HG03175 (cell line): ENCODE data around the gene GHSR.

Source experiments
- ATAC-seq: cut with Tn5 transposase; IDR thresholded peaks from one replicate; pipeline ENCODE4 v1.9.1; 2021; ENCODE audit warnings: mild to moderate bottlenecking, moderate library complexity; ENCODE audit not compliant: unreplicated experiment

Gene GHSR, protein sequence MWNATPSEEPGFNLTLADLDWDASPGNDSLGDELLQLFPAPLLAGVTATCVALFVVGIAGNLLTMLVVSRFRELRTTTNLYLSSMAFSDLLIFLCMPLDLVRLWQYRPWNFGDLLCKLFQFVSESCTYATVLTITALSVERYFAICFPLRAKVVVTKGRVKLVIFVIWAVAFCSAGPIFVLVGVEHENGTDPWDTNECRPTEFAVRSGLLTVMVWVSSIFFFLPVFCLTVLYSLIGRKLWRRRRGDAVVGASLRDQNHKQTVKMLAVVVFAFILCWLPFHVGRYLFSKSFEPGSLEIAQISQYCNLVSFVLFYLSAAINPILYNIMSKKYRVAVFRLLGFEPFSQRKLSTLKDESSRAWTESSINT

DNA sequence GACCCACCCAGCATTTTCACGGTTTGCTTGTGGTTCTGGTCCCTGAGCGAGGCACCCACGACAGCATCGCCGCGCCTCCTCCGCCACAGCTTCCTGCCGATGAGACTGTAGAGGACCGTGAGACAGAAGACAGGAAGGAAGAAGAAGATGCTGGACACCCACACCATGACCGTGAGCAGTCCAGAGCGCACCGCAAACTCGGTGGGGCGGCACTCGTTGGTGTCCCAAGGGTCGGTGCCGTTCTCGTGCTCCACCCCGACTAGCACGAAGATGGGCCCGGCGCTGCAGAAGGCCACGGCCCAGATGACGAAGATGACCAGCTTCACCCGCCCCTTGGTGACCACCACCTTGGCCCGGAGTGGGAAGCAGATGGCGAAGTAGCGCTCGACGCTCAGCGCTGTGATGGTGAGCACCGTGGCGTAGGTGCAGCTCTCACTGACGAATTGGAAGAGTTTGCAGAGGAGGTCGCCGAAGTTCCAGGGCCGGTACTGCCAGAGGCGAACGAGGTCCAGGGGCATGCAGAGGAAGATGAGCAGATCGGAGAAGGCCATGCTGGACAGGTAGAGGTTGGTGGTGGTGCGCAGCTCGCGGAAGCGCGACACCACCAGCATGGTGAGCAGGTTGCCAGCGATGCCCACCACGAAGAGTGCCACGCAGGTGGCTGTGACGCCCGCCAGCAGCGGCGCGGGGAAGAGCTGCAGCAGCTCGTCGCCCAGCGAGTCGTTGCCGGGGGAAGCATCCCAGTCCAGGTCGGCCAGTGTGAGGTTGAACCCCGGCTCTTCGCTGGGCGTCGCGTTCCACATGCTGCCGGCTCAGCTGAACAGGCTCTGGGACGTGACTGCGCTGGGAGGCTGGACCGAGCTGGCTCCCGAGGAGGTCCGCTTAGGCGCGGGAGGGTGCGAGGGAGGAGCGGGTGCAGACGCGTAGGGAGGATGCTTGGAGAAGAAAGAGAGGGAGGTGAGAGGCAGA lies at the start of gene GHSR:
GHSR (minus strand) TSS at position 846 of the 969 bp plus-strand sequence; CDS start at position 803, 43 bp downstream.
- ATAC-seq: no peak

DNA sequence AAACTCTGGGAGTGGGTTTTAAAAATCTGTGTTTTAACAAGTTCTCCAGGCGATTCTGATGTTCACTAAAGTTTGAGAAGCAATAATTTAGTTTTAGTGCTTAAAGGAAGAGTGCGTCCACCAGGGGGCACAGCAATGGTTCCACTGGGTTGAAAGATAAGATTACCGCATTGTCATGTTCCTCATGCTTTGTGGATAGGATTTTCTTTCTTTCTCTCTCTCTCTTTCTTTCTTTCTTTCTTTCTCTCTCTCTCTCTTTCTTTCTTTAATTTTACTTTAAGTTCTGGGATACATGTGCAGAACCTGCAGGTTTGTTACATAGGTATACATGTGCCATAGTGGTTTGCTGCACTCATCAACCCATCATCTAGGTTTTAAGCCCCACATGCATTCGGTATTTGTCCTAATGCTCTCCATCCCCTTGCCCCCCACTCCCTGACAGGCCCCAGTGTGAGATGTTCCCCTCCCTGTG lies 42.0 kb upstream of the GHSR start:
- peak; percentile 87 for ATAC-seq

DNA sequence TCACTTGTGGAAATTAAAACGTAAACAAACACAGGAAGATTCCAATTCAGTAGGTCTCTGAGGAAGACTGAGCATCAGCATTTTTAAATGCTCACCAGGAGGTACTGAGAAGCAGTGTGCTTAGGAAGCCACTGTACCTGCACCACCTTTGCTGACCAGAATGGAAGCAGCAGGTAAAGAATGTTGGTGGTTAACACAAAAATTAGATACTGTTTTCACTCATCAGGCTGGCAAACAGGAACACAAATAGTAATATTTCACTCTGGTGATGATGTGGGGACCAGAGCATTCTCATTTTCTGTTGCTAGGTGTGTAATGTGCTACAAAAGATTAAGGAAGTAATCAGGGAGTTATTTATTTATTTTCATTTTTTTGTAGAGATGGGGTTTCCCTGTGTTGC lies 29.9 kb upstream of the GHSR start:
- ATAC-seq: peak; percentile 61

DNA sequence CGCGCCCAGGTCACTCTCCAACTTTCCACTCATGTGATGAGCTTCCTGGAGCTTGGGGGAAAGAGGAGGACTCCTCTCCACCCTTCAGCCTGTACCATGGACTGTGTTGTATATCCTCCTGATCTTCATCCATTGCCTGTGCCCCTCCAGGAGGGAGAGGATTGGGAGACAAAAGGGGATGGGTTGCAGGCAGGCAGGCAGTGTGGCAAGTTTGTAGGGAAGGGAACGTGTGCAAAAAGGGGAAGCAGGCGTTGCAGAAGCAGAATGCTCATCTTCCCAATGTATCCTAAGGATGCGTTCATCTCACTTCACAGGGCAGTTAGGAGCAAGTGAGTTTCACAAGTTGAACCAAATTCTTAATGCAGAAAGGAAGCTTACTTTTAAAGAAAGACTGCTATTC lies 28.1 kb upstream of the GHSR start:
- ATAC-seq: no peak

DNA sequence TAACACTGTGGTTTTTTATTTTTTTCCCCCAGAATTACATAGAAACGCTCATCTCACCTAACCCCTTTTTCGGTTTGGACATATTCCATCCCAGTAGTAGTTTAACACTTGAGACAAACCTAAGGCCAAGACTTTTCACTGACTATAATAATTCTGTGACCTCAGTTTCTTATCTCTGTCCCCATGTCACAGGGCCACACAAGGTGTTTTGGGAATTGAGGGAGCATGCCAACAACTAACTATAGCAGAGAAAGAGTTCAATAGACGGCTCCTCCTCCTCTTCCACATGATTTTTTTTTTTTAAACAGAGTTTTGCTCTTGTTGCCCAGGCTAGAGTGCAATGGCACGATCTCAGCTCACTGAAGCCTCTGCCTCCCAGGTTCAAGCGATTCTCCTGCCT lies 27.4 kb upstream of the GHSR start:
- ATAC-seq: no peak

DNA sequence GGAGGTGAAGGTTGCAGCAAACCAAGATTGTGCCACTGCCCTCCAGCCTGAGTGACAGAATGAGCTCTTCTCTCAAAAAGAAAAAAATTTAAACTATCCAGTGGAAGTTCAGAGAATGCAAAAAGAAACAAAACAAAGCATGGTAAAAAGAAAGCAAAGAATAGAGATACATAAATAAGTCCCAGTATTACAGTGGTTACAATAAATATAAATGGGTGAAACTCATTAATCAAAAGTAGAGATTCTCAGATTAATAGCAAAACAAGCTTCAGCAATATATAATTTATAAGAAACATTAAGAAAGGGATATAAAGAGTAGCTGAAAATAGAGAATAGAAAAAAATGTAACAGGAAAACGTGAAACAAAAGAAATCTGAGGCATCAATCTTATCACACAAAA lies 23.6 kb upstream of the GHSR start:
- ATAC-seq: no peak

DNA sequence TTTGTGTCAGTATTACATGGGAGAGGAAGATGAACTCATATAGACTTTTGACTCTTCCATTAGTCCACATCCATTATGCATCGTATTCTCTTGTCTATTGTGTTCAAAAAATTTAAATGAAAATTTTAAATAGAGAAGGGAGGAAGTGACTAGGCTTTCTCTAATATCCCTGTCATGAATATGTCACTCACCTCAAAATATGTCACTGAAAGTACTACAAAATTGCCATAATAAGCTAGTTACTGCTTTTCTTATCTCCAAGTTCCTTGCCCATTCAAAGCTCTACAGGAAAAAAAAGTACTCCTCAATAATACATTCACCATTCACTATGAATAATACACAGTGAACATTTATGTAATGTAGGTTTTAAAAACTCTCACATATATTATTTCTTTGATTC lies 22.3 kb upstream of the GHSR start:
- ATAC-seq: no peak

DNA sequence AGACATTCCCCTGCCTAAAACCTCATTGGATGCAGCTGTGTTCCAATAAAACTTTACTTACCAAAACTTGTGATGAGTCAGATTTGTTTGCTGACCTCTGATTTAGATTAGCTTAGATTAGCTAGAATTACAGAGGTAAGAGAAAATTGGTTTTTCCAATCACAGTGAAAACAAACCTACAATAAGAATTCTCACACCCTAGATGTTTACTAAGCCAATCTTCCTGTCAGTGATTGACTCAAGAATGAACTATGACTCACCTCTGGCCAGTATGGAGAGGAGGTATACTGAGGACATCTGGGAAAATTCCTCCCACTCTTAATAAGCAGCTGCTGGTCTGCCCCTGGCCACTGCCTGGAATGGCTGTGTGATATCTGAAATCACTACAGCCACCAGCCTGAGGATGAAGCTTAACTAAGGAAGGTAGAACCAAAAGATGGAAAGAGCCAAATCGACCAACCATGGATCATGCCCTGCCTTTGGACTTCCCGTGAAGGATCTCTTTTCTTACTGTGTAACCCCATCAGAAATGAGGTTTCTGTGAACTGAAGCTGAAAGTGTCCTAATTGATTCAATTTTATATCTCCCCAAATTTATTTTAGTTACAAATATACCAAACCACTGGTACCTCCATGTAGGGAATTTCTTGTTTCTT lies 19.0 kb upstream of the GHSR start:
- no peak for ATAC-seq

DNA sequence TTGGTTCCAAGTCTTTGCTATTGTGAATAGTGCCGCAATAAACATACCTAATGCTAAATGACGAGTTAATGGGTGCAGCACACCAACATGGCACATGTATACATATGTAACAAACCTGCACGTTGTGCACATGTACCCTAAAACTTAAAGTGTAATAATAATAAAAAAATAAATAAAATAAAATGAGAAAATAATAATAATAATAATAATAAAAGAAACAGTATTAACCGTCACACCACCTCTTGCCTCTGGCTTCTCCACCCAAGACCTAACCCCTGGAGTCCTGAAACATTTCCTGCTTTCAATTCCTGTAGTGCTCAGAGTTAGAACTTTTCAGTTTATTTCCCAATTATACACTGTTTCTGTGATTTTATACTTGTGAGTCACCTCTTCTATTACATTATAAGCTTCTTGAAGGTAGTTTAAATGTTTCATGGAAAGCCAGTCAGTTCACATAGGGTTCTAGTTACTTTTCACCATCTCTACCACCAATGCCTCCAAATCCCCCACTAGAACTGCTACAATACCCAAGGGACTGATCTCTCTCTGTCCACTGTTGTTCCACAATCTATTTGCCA lies 18.4 kb upstream of the GHSR start:
- no peak for ATAC-seq

DNA sequence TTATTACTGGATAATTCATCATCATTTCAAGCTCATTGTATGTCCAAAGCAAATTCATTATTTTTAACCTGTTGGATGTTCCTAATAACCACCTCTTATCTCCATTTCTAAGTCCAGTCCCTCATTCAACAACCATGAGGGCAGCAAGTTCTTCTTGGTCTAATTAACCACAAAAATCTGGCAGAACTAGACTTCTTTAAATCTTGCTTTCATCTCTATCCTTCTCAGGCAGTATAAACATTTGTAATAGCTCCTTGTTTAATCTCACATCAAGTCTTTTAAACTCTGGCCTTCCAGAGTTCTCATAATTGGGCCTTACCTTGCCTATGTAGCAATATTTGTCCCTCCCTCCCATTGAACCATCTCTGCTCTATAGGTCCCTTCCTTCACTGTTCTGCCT lies 17.0 kb upstream of the GHSR start:
- ATAC-seq: no peak

DNA sequence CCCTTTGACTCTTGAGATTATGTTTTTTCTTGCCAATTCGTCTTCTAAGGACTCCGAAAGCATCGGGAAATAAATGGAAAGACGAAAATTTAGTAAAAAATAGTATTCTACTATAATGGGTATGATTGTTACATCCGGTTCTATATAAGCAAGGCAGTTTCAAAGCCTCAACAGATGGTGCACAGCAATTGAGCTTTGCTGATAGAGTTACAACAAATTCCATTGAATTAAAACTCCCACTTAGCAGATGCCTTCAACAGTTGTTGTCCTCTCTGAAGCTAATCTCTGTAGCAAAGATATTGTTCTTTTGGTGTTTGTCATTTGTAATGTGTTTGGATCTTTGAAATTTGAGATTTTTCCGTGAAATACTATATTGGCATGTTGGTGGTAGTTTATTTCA lies 16.1 kb upstream of the GHSR start:
- no peak for ATAC-seq

DNA sequence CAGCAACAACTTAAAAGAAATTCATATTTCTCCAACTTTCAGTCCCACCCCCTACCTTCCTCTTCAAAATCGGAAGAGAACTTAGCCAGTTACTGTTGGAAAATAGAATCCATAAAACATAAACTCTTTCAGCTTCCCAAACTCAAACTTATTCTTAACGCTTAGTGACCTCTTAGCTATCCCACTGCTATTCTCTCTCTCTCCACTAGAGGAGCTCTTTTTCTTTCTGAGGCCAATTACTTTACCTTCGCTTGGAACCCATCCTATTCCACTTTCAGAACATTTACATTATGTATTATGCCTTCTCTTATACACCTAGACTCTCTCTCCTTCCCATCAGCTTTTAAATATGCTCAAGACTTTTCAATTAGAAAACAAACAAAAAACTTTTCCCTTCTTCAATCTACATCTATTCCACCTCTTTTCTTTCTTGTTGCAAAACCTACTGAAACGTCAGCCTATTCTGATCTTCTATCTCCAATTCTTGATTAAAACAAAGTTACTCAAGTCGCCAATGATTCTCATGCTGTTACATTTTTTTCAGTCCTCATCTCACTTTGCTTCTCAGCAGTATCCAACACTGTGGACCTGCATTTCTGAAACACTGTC lies 13.4 kb upstream of the GHSR start:
- no peak for ATAC-seq

DNA sequence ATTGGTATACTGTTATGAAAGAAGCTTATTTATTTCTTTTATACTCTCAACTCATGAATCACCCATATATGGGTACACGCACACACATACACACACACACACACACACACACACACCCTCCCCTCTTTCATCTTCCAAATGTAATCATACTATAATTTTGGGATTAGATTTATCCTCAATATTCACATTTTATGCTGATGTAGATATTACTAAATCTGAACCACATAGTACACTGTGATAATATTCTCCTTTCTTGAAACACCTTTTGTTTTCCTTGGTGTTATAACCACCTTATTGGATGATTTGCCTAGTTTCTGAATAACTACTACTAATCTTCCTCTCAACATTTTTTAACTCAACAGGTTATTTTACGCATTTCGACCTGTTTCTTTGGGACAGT lies 8.1 kb upstream of the GHSR start:
- ATAC-seq: no peak

DNA sequence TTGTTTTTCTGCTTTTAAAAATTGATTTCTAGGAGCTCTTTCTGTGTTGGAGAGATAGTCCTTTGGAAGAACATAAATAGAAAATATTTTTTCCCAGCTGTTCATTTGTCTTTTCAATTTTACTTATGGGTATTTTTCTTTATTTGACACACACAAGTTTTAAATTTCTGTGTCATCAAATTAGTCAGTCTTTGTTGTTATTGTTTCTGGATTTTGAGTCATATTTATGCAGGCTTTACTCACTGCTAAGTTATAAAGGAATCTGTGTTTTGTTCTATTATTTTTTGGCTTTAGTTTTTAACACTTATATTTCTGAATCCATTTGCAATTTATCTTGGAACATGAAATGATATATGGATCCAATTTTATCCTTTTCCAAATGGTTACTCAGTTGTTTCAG lies 5.9 kb upstream of the GHSR start:
- ATAC-seq: no peak

DNA sequence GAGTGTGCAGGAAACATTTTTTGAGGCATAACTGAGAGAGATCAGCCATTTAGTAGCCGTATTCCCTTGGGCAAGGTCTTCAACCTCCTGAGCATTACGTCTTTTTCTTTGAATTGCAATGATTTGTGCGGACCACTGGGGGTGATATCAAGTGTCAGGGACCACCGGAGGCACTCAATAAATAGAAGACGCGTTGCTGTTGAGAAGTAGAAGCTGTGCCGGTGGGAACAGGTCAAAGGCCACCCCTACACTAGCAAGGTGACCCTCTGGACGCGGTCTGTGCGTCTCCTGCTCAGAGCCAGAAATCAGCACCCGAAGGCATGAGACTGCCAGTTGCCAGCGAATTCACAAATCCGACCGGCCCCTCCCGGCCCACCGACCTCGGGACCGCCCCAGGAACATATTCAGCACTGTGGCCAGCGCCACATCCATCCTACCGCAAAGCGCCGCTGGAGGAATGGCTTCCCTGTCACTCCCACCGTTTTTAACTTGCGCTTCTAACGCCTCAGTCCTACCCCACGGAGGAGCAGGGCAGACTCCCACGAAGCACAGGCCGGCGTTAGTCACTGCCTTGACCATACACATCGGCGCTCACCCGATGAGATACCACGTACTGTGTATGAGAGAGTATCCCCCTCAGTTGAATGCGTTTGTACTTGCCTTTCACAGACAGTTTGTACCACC lies 1.4 kb upstream of the GHSR start:
- no peak for ATAC-seq

DNA sequence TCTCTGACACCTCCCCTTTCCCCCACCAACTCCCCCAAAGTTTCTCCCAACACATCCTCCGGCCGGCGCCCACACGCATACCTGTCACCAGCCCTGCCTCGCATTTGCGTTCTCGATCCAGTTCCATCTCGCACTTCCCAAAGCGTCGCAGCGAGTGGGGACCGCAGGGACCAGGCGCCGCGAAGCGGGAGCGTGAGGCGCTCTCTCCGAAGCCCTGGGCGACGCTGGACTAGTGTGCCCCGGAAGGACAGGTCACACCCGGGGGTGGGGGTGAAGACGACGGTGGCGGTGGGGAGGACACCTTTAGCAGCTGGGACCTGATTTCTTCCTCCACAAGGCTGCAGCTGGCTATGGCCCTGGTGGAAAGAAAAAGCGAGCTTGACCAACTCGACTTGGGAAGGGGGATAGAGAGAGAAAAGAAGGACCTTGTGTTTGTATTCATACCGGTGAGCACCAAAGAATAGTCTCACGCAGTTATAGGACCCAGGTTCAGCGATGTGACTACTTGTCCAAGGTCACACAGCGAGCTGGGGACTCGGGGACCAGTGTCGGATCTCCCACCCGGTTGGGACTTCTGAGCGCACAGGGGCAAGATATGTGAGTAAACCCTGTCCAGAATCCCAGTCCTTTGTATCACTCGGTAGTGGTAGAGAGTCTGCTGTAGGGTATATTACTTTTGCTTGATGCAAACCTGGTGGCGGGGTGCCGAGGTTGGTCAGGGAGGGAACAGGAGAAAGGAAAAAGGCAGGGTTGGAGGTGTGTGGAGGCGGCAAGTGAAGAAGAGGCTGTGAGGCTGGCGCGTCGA lies 607 bp upstream of the GHSR start:
- ATAC-seq: no peak

DNA sequence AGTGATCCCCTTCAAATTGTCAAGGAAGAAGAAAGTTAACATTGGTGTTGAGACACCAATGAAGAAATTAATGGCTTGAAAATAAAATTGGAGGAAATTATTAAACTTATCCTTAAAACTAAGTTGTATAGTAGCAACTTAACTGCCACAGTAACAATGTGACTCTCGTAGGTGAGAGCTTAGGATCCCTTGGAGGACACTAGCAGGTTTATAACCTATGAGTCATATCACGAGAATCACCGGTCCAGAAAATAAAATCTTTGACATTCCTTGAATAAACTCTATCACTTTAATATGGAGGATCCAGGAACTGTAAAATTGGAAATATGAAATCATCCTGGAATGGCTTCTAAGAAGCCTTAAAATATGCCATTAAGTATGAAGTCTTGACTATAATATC lies 2.1 kb downstream of the GHSR start:
- no peak for ATAC-seq

DNA sequence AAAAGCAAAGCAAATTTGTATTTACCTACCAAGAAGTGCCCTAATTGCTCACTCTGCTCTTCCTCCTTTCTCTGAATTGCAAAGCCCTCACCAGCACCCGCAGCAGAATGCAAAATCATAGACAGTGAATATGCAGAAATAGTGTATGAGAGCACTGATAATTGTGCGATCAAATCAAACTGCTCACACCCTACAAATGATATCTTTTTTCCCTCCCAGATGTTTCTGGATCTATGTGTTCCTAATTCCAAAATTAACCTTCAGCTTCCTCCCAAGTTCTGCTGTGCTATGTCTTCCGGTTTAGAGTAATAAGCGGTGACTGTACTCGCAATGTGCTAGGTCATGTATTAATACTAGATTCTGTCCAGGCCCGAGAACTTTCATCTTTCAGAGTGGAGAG lies 3.4 kb downstream of the GHSR start:
- ATAC-seq: no peak

DNA sequence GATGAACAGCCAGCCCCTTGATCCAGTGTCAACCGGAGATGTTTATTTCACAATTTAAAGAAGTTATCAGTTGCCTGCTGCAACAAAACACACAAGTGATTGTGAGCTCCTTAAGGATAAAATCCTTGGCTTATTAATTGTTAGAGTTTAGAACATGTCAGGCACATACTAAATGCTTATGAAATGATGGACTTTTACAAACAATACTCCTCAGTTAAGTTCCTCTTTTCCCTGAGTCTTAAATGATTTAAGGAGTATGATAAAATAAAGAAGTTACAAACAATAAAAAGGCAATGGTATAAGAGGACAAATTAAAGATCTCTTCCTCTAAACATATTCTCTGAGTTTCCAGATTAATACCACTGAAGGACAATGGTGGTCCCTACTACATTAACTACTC lies 5.7 kb downstream of the GHSR start:
- no peak for ATAC-seq
